HPDE6-E6E7 (cell line): ENCODE results near the gene MREG.

Source experiments
- DNase-seq: peaks from one replicate; pipeline ENCODE4 v3.0.0; 2011; ENCODE audit warnings: missing footprints; ENCODE audit errors: extremely low spot score

MREG gene

DNA sequence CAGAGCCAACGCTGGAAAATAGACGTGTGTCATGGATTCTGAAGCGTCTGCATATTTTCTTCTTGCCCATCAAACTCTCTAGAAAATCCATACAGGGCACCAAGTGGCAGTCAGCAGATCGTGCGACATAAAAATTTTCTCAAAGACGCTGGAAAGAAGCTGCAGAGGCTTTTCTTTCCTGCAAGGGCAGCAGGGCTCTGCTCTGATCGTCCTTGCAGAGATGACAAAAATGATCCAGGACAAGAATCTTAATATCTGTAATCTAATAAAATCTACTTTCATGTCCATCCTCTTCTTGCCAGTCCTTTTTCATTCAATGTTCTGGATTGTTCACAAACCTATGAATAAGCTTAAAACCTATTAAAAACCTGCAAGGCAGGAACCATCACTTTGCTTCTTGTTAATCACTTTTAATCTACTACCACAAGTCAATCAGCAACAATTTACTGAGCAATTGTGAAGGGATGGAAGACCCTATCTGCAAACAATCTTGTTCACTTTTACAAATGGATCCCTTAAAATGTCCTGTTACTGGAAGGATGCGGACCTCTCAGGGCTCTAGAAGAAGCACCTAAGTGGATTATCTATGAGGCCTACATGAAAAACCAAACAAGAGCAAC is 93.6 kb downstream of the MREG start:
- DNase-seq: no peak

GRCh38 chr2:215918901-215919599 is 94.3 kb downstream of the MREG start:
- DNase-seq: no peak

GRCh38 chr2:215917953-215918620 is 95.3 kb downstream of the MREG start:
- DNase-seq: no peak

DNA sequence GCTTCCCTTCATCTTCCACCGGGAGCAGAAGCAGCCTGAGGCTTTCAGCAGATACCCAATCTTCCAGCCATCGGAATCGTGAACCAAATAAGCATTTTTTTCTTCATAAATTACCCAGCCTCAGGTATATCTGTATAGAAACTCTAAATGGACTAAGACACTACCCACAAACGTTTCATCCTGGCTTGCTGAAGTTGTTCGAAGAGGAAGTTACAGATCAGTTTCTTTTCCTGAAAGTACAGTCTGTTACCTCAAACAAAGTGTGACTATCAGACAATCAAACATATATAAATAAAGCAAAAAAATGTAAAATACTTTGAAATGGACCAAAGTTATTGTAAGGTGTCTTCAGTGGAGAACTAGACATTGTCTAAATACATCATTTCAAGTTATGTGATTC is 97.9 kb downstream of the MREG start:
- DNase-seq: no peak

DNA sequence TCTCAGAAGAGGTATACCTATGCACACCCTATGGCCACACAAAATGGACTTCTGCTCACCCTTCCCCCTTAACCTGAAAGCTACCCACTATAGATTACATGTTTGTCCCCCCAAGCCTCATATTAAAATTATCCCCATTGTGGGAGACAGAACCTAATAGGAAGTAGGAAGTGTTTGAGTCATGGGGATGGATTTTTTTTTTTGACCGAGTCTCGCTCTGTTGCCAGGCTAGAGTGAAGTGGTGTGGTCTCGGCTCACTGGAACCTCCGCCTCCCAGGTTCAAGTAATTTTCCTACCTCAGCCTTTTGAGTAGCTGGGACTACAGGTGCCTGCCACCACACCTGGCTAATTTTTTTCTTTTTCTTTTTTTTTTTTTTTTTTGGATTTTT is 98.6 kb downstream of the MREG start:
- no peak for DNase-seq

DNA sequence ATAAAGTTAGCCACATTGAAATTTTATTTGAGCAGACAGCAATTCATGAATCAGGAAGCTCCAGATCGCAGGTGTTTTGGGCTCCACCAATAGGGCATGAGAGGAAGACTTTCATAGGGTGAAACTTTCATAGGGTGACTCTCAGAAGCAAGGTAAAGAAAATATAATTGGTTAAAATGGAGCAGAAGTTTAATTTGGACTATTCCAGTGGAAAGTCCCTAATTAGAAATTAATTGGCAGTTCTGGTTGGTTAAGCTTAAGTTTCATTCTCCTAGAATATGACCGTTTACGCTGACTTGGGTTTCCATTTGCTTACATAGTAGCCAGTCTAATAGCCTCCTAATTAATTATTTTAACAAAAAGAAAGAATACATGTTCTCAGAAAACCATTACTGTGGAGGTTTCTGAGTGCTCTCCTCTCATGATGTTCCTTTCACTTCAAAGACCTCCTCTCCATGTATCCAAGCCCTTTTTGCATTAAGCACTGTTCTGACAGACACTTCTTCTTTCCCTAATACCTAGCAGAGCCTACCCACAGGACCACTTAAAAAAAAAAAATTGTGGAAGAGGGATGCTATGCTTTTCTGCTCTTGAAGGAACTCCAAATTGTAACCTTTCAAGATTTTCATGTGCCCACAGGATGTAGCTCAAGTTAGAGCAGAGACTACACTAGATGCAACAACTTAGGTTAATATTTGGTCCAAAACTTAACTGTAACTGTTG is 99.1 kb downstream of the MREG start:
- no peak for DNase-seq

DNA sequence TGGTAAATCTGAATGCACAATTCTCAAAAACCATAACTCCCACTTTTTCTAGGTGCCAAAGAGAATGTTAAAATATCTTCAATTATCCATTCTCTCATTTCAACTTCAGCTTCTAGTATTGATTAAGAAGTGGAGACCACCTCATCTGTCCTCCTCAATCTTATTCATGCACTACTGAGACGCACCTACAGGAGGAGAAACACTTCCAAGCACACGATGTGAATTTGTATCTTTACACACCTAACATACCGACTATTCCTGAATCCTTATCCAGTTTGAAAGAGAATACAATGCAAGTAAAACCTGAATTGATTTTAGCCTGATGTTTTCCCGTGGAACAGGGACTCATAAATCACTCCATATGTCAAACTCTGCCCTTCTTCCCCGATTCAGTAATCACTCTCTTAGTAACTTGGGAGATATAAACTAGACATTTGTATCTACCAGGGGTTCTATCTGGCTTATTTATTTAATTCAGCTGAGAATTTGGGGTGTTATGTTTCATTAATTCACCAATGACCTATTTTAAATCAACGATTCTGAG is 101.0 kb downstream of the MREG start:
- no peak for DNase-seq

DNA sequence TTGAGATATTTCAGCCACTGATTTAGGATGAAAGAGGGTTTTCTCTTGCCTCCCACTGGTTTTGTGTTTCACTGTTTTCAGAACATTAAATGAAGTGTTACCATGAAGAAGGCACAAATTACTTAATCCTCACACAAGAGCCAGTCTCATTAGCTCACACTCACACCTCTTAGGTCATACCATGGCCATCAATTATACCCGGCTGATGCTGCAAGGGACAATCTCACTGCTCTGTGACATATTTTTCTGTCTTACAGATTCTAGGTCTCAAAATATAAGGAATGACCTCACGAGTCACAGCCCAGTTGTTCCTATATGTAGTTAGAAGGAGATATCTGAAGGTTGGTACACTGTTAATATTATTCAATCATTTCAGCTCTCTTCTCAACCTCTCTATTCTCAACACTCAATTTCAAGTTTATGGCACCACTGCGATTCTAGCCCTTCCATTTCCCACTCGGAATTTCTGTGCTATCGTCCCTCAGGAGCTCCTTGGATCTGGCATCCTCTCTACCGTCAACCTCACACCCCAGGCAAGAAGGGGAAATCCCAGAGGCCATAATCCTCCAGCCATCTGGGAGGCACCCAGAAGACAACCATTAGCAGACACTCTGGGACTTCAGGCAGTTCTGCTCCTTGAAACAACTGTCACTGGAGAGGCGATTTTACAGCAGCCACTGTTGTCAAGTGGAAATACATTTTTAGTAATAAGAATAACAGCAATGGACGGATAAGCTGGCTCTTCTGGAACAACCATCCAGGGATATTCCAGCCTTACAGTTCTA is 101.9 kb downstream of the MREG start:
- no peak for DNase-seq

- no peak for DNase-seq
These were observed 103.2 kb downstream of the MREG start for GRCh38 chr2:215910180-215910579.

DNA sequence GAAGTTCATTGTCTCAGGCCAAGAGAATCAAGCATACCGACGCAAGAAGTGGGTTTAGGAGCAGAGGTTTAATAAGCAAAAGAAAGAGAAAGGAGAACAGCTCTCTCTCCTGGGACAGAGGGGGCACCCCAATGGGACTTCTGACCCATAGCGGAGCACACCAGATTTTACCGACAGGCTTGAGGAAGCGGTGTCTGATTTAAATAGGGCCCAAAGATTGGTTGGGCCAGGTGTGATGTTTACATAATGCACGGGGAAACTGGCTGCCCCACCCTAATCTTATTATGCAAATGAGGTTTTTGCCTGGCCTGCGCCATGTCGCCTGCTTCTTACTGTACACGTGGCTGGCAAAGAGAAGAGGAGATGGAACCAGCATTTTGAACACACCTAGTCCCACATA is 106.2 kb downstream of the MREG start:
- no peak for DNase-seq

DNA sequence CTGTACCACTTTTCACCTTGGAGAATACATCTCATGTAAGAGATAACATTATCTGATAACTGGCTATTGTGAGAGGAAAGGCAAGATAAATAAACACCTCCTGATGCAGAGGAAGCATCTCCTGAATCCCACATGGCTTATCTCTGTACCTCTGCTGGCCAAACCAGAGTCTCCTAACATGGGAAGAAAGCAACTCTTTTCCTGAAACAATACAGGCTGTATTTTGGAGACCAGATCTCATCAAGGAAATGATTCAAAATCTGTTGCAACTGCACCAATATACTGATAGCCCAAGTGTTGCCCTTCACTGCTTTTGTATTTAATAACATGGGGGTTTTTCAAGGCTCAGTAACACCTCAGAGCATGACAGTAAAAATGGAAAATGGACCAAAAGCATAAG is 106.9 kb downstream of the MREG start:
- no peak for DNase-seq

GRCh38 chr2:215905691-215906090 is 107.7 kb downstream of the MREG start:
- DNase-seq: no peak

DNA sequence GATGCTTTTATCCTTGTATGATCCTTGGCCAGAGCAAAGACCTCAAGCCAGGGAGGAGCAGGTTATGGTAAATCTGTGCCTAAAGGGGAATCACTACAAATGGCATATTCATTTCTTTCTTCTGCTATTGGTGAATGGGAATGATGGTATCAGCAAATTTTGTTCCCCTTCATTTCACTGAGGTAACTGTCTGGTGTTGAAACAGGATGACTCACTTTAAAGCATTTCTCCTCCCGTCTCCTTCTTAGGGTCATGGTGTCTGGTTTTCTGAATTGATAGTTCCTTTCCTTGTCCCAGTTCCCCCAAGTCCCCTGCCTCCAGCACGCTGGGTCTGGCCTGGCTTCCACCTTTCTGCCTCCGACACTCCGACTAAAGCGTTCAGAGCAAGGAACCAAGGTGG is 109.2 kb downstream of the MREG start:
- DNase-seq: no peak

DNA sequence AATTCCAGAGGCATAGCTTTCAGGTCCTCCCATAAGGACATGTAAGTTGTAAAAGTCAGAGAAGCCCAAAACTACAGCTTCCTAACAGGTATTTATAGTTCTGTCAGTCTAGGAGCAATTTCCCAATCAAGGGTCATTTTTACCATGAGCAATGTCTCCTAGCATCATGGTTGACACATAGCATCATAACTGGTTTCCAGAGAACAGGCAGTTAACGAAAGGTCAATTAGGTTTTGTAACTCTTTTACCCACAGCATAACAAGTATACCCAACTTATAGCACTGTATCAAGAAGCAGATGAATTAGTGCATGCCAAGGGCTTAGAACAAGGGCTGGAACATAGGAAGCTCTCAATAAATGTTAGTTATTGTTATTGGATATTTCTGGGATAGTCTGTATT is 110.1 kb downstream of the MREG start:
- DNase-seq: no peak

DNA sequence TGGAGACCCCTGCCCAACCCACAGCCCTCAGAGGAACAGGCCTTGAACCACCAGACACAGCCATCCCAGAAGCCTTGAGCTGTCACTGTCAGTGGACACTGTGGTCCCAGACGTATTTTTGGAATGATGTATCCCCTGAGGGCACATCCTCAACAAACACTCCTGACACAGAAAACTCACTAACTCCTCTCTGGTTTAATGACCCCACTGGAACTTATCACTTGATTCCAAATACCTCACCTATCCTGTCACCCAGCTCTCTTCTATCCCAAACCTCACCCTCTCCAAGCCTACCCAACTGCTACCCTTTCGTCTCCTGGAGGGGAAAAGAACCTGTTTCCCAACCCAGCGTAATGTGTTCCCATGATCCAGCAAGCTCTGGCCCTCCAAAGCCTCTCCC is 111.6 kb downstream of the MREG start:
- no peak for DNase-seq

- DNase-seq: no peak
These were observed 112.5 kb downstream of the MREG start for GRCh38 chr2:215900843-215901242.

- no peak for DNase-seq
These were observed 113.1 kb downstream of the MREG start for GRCh38 chr2:215900203-215900611.

DNA sequence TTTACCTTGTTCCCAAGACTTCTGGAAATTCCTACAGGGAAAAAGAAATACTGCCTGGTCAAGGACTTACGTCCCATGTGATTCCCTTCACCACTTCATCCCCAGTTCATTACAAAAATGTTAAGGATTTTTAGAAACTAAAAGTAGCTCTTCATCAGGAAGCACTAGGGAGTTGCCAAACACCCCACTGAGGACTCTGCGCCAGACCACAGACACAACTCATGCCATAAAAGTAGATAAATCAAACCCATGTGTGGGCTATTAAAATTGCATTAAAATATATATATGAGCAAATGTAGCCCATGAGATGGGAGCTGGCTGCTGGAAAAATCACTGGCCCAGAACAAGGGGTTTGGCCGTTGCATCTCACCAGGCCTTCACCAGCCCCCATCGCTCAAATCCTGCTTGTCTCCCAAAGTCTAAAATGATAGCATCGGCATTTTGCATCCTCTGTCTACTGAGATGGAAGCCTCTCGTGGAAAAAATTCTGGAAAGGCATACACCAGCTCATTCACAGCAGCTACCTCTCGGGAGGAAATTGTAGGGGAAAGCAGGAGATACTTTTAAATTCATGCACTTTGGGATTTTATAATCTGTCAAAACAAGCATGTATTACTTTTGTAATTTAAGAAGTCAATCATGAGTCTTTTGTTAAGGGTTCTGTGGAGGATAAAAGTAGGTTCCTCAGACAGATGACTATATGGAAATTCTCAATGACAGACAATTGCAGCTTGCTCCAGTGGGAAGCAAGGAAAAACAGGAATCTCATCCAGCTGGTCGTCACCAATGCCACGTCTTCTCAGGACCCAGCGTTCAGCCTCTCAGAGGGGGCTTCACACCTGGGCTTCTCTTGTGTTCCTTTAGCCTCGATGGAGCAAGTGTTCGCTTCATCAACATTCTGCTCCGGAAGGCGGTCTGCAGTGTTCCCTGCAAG is 113.9 kb downstream of the MREG start:
- no peak for DNase-seq

DNA sequence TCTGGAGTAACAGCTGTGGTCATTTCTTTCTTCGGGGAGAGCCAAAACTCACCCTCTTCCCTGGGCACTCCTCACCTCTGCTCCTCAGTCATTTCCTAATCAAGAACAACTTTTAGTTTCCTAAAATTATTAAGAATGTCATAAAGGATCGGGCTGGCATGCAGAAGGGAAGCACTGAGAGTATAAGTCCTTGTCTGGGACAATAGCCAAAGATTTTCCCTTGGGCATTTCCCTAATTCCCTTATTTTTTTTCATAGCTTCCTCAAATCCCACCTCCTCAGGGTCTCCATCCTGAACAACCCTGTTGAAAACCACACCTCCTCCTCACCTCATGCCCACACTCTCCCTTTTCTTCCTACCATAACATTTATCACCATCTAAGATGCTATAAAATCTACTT is 115.0 kb downstream of the MREG start:
- DNase-seq: no peak

GRCh38 chr2:215896921-215897320 is 116.4 kb downstream of the MREG start:
- DNase-seq: no peak
